NCI-H774 (cell line): ENCODE results near the gene HOXD11.
A peak's percentile ranks its signal among the peaks of the same experiment; 100 is the strongest.

ENCODE experiments used
- DNase-seq: peaks from one replicate; lab custom pipeline; 2025; lab: John Stamatoyannopoulos, UW

Gene HOXD11

GRCh38 chr2:176120364-176121189 is 13.5 kb downstream of the HOXD11 start:
- no peak for DNase-seq

- DNase-seq, result no peak
Observed at GRCh38 chr2:176121190-176122051, 14.3 kb downstream of the HOXD11 start.

- DNase-seq, result no peak
Observed at GRCh38 chr2:176122052-176122682, 15.1 kb downstream of the HOXD11 start.

- no peak for DNase-seq
Observed at GRCh38 chr2:176122683-176123410, 15.8 kb downstream of the HOXD11 start, which contains the start of gene HOXD9. Gene HOXD9 (plus strand): TSS chr2:176122719. CDS start chr2:176122769, 50 bp downstream.

- DNase-seq, result no peak
Observed at GRCh38 chr2:176123411-176124109, 16.5 kb downstream of the HOXD11 start.

GRCh38 chr2:176124110-176124946 is 17.2 kb downstream of the HOXD11 start:
- no peak for DNase-seq

- DNase-seq, result no peak
Observed at GRCh38 chr2:176124947-176125771, 18.1 kb downstream of the HOXD11 start.

GRCh38 chr2:176125772-176126054 is 18.6 kb downstream of the HOXD11 start:
- no peak for DNase-seq

- DNase-seq, result peak; percentile 36
Observed at GRCh38 chr2:176126929-176127773, 20.1 kb downstream of the HOXD11 start.

GRCh38 chr2:176127774-176128072 is 20.6 kb downstream of the HOXD11 start:
- no peak for DNase-seq

GRCh38 chr2:176128172-176128981 is 21.3 kb downstream of the HOXD11 start:
- DNase-seq, result no peak

GRCh38 chr2:176128982-176129796 is 22.1 kb downstream of the HOXD11 start, which contains the start of gene HOXD8:
Gene HOXD8 (plus strand): TSS chr2:176129705. CDS start chr2:176130367, 662 bp downstream.
- peak; percentile 34 for DNase-seq

- DNase-seq, result peak; percentile 50
Observed at GRCh38 chr2:176129813-176130146, 22.7 kb downstream of the HOXD11 start.

GRCh38 chr2:176130147-176130956 is 23.3 kb downstream of the HOXD11 start:
- DNase-seq, result peak; percentile 50

- DNase-seq, result no peak
Observed at GRCh38 chr2:176130957-176131847, 24.1 kb downstream of the HOXD11 start.
